ENCODE results near the gene LRRC8B. TPM values are rescaled to one million over a fixed set of nuclear protein-coding genes. Genes with fewer than 3 reads are reported as not detected.

Gene LRRC8B
- total RNA-seq, 3 donors from 2014 or later (not counting 1 experiment from before 2014, with no cell fraction given): 1.7 to 2.9 (median 2.9) TPM

- Mint-ChIP-seq H3K36me3 (no peaks in the 10 kb centered on the region), H3K27ac (no peak overlapping the region), H3K9me3 (no peaks in the 10 kb centered on the region), H3K4me1 (peaks cover 8 to 22% of the 10 kb centered on the region in 2 donors), H3K27me3 (ENCODE audit: low read depth in 2 of 2) (no peaks in the 10 kb centered on the region), H3K4me3 (no peak overlapping the region)
- H3K9me3 ChIP-seq (ENCODE audit: control insufficient read depth, insufficient read depth, low read length): no peaks in the 10 kb centered on the region
- DNase-seq: no peak
- no peaks in the 10 kb centered on the region for H3K36me3 ChIP-seq (ENCODE audit: control insufficient read depth, insufficient read depth, low read length)
- H3K4me1 ChIP-seq (ENCODE audit: control insufficient read depth, insufficient read depth, low read length): peaks cover 14% of the 10 kb centered on the region
- no peak overlapping the region for H3K27ac ChIP-seq (ENCODE audit: low read length)
- TF ChIP-seq, protein P1, sequence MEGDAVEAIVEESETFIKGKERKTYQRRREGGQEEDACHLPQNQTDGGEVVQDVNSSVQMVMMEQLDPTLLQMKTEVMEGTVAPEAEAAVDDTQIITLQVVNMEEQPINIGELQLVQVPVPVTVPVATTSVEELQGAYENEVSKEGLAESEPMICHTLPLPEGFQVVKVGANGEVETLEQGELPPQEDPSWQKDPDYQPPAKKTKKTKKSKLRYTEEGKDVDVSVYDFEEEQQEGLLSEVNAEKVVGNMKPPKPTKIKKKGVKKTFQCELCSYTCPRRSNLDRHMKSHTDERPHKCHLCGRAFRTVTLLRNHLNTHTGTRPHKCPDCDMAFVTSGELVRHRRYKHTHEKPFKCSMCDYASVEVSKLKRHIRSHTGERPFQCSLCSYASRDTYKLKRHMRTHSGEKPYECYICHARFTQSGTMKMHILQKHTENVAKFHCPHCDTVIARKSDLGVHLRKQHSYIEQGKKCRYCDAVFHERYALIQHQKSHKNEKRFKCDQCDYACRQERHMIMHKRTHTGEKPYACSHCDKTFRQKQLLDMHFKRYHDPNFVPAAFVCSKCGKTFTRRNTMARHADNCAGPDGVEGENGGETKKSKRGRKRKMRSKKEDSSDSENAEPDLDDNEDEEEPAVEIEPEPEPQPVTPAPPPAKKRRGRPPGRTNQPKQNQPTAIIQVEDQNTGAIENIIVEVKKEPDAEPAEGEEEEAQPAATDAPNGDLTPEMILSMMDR (IDR thresholded peaks at IDR 0.05): no peak
- H3K27me3 ChIP-seq (ENCODE audit: control insufficient read depth, insufficient read depth, low read length): no peaks in the 10 kb centered on the region
- intact Hi-C loops (cut with micrococcal nuclease): no loop called here
- no peak overlapping the region for H3K4me3 ChIP-seq (ENCODE audit: low read length)
- ATAC-seq: no peak
Measured at GRCh38 chr1:89528382-89528780, 3.8 kb downstream of the LRRC8B start.

GRCh38 chr1:89529196-89529595, 4.6 kb downstream of the LRRC8B start:
- H3K36me3 ChIP-seq (ENCODE audit: control insufficient read depth, insufficient read depth, low read length): no peaks in the 10 kb centered on the region
- no peak overlapping the region for H3K4me3 Mint-ChIP-seq
- H3K36me3 Mint-ChIP-seq: no peaks in the 10 kb centered on the region
- peaks cover 8 to 15% of the 10 kb centered on the region in 2 donors for H3K4me1 Mint-ChIP-seq
- no peaks in the 10 kb centered on the region for H3K27me3 ChIP-seq (ENCODE audit: control insufficient read depth, insufficient read depth, low read length)
- H3K27ac Mint-ChIP-seq: no peak overlapping the region
- peaks cover 10% of the 10 kb centered on the region for H3K4me1 ChIP-seq (ENCODE audit: control insufficient read depth, insufficient read depth, low read length)
- H3K27me3 Mint-ChIP-seq (ENCODE audit: low read depth in 2 of 2): no peaks in the 10 kb centered on the region
- no peak for DNase-seq
- no CpG with 5 or more reads among the region's 2 CpGs for WGBS (ENCODE audit: insufficient coverage)
- intact Hi-C loops (cut with micrococcal nuclease): no loop called here
- TF ChIP-seq, protein P1 (IDR thresholded peaks at IDR 0.05): no peak
- ATAC-seq: no peak
- H3K4me3 ChIP-seq (ENCODE audit: low read length): no peak overlapping the region
- H3K27ac ChIP-seq (ENCODE audit: low read length): no peak overlapping the region
- H3K9me3 Mint-ChIP-seq: no peaks in the 10 kb centered on the region
- no peaks in the 10 kb centered on the region for H3K9me3 ChIP-seq (ENCODE audit: control insufficient read depth, insufficient read depth, low read length)

- H3K36me3 ChIP-seq (ENCODE audit: control insufficient read depth, insufficient read depth, low read length): no peaks in the 10 kb centered on the region
- H3K27ac ChIP-seq (ENCODE audit: low read length): no peak overlapping the region
- Mint-ChIP-seq H3K4me1 (peaks cover 3 to 10% of the 10 kb centered on the region in 2 donors), H3K27me3 (ENCODE audit: low read depth in 2 of 2) (no peaks in the 10 kb centered on the region), H3K36me3 (no peaks in the 10 kb centered on the region), H3K27ac (no peak overlapping the region), H3K4me3 (no peak overlapping the region), H3K9me3 (no peaks in the 10 kb centered on the region)
- H3K4me1 ChIP-seq (ENCODE audit: control insufficient read depth, insufficient read depth, low read length): peaks cover under 1% of the 10 kb centered on the region
- ATAC-seq (no peak), DNase-seq (no peak)
- no peak overlapping the region for H3K4me3 ChIP-seq (ENCODE audit: low read length)
- 87% methylated on average over 8 of the region's 8 CpGs for WGBS (ENCODE audit: insufficient coverage)
- TF ChIP-seq, protein P1 (IDR thresholded peaks at IDR 0.05): no peak
- intact Hi-C loops (cut with micrococcal nuclease): no loop called here
- H3K9me3 ChIP-seq (ENCODE audit: control insufficient read depth, insufficient read depth, low read length): no peaks in the 10 kb centered on the region
- no peaks in the 10 kb centered on the region for H3K27me3 ChIP-seq (ENCODE audit: control insufficient read depth, insufficient read depth, low read length)
Measured at GRCh38 chr1:89530444-89531089, 5.9 kb downstream of the LRRC8B start.

All from natural killer cell (primary cell).